ENCODE results near the gene COPS9.

DNA sequence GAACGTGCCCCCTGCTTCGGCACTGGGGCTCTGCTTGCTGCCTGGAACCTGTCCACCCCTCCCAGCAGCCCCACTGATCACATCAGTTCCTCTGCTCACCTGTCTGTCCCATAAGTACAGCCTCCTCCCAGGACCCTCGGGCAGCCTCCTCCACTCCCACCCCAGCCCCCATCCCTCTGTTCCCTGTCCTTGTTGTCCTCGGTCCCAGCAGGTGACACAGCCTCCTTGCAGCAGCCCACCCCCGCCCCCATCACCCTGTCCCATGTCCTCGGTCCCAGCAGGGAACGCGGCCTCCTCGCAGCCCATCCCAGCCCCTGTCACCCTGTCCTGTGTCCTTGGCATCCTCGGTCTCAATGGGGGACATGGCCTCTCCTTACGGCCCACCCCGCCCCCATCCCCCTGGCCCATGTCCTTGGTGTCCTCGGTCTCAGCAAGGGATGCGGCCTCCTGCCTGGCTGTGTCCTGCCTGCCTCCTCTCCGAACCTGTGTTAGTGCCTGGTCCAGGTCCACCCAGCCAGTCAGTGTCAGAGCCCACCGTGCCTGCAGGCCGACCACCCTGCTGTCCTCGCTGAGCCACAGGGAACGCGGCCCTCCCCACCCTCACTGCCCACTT, 8.7 kb upstream of the COPS9 start:
- TF ChIP-seq, protein P1, sequence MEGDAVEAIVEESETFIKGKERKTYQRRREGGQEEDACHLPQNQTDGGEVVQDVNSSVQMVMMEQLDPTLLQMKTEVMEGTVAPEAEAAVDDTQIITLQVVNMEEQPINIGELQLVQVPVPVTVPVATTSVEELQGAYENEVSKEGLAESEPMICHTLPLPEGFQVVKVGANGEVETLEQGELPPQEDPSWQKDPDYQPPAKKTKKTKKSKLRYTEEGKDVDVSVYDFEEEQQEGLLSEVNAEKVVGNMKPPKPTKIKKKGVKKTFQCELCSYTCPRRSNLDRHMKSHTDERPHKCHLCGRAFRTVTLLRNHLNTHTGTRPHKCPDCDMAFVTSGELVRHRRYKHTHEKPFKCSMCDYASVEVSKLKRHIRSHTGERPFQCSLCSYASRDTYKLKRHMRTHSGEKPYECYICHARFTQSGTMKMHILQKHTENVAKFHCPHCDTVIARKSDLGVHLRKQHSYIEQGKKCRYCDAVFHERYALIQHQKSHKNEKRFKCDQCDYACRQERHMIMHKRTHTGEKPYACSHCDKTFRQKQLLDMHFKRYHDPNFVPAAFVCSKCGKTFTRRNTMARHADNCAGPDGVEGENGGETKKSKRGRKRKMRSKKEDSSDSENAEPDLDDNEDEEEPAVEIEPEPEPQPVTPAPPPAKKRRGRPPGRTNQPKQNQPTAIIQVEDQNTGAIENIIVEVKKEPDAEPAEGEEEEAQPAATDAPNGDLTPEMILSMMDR (IDR thresholded peaks at IDR 0.05): no peak
- TF ChIP-seq POLR2AphosphoS5 (IDR thresholded peaks at IDR 0.05; ENCODE audit: low read depth, low read length) (no peak), SIN3A (IDR thresholded peaks at IDR 0.05; ENCODE audit: borderline replicate concordance, insufficient read depth, low read depth, low read length) (no peak)
- TF ChIP-seq, protein P2, sequence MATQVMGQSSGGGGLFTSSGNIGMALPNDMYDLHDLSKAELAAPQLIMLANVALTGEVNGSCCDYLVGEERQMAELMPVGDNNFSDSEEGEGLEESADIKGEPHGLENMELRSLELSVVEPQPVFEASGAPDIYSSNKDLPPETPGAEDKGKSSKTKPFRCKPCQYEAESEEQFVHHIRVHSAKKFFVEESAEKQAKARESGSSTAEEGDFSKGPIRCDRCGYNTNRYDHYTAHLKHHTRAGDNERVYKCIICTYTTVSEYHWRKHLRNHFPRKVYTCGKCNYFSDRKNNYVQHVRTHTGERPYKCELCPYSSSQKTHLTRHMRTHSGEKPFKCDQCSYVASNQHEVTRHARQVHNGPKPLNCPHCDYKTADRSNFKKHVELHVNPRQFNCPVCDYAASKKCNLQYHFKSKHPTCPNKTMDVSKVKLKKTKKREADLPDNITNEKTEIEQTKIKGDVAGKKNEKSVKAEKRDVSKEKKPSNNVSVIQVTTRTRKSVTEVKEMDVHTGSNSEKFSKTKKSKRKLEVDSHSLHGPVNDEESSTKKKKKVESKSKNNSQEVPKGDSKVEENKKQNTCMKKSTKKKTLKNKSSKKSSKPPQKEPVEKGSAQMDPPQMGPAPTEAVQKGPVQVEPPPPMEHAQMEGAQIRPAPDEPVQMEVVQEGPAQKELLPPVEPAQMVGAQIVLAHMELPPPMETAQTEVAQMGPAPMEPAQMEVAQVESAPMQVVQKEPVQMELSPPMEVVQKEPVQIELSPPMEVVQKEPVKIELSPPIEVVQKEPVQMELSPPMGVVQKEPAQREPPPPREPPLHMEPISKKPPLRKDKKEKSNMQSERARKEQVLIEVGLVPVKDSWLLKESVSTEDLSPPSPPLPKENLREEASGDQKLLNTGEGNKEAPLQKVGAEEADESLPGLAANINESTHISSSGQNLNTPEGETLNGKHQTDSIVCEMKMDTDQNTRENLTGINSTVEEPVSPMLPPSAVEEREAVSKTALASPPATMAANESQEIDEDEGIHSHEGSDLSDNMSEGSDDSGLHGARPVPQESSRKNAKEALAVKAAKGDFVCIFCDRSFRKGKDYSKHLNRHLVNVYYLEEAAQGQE (IDR thresholded peaks at IDR 0.05; ENCODE audit: insufficient read depth in 1 of 2, low read depth in 2 of 2, low read length in 1 of 2): no peak
